Thyroid gland (tissue), 4 donors: ENCODE measurements around the gene DOK7.

Source experiments
- CTCF ChIP-seq, 6 experiments: fragments of 200-600 bp in 3 of 6; fragments of 450-650 bp in 3 of 6; sonication (generic) in 3 of 6; IDR thresholded peaks; one replicate each; pipeline ENCODE4 v1.5.1; 2016 to 2019; ENCODE audit warnings: antibody characterized with exemption in 6 of 6, mild to moderate bottlenecking in 2 of 6, inconsistent platforms in 1 of 6, moderate library complexity in 1 of 6
- POLR2A ChIP-seq, 2 donors: fragments of 450-650 bp; IDR thresholded peaks; one replicate each; pipeline ENCODE4 v1.6.1; 2017; ENCODE audit warnings: antibody characterized with exemption in 2 of 2, mild to moderate bottlenecking in 2 of 2, moderate library complexity in 1 of 2

GRCh38 chr4:3514221-3514780 is 51.2 kb downstream of the DOK7 start:
- TF ChIP-seq CTCF (IDR thresholded peaks at IDR 0.05): no peak
- no peak for TF ChIP-seq POLR2A (IDR thresholded peaks at IDR 0.05)
